ENCODE measurements around the gene C20orf204.

The C20orf204 gene

GRCh38 chr20:64057628-64058498 is 21.9 kb downstream of the C20orf204 start:
- in situ Hi-C loops (cut with HindIII; ENCODE audit: low pct_unique_long_range_greater_than_20kb, low sequenced_read_pairs): no loop called here
- no peak for TF ChIP-seq JUND (IDR thresholded peaks at IDR 0.05; ENCODE audit: low read depth)
- peak; percentile 80 to 96 for DNase-seq (ENCODE audit: low read depth in 1 of 2, low spot score in 1 of 2)

- in situ Hi-C loops (cut with HindIII; ENCODE audit: low pct_unique_long_range_greater_than_20kb, low sequenced_read_pairs): no loop called here
Measured at GRCh38 chr20:64058536-64058935, 22.6 kb downstream of the C20orf204 start.

GRCh38 chr20:64062276-64062595 is 26.3 kb downstream of the C20orf204 start:
- no peak for TF ChIP-seq JUND (IDR thresholded peaks at IDR 0.05; ENCODE audit: low read depth)
- in situ Hi-C loops (cut with HindIII; ENCODE audit: low pct_unique_long_range_greater_than_20kb, low sequenced_read_pairs): no loop called here
- DNase-seq (ENCODE audit: low read depth in 1 of 2, low spot score in 1 of 2): no peak

More at GRCh38 chr20:64058536-64058935, 22.6 kb downstream of the C20orf204 start:
- DNase-seq (ENCODE audit: low read depth in 1 of 2, low spot score in 1 of 2): no peak
- TF ChIP-seq JUND (IDR thresholded peaks at IDR 0.05; ENCODE audit: low read depth): no peak

DNA sequence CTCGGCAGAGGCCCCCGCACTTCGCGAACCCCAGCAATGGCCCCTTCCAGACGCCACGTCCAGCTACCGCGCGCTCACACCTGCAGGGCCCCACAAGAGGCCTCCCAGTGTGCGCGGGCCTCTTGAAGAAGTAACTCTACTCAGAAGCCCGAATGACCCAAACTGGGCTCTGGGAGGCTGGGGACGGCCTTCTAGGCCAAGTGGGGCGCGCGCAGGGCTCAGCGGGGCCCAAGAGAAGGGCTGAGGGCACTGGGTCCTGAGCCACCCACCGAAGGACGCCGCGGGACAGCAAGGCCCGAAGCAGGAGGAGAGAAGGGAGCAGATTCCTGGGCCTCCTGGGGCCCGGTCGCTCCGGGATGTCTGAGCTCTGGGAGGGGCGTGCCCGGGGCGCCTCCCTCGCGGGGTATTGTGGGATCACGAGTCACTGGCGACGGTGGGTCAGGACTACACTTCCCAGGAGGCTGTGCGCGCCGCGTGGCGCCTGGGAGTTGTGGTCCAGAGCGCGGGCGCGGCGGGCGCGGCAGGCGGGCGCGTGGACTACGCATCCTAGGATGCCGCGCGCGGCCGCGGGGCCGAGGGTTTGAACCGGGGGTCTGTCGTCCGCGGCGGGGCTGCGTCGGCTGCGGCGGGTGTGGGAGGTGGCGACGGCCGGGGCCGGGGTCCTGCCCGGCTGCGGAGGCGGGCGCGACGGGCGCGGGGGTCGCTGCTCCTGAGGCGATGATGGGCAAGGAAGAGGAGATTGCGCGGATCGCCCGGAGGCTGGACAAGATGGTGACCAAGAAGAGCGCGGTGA is 26.8 kb downstream of the C20orf204 start, which contains the start of gene TCEA2:
TCEA2 (plus strand) TSS at position 603 of the 793 bp plus-strand sequence; CDS start at position 718, 115 bp downstream.
- in situ Hi-C loops (cut with HindIII; ENCODE audit: low pct_unique_long_range_greater_than_20kb, low sequenced_read_pairs): no loop called here
- no peak for TF ChIP-seq JUND (IDR thresholded peaks at IDR 0.05; ENCODE audit: low read depth)
- peak; percentile 99 for DNase-seq (ENCODE audit: low read depth in 1 of 2, low spot score in 1 of 2)

- in situ Hi-C loops (cut with HindIII; ENCODE audit: low pct_unique_long_range_greater_than_20kb, low sequenced_read_pairs): no loop called here
- no peak for DNase-seq (ENCODE audit: low read depth in 1 of 2, low spot score in 1 of 2)
- no peak for TF ChIP-seq JUND (IDR thresholded peaks at IDR 0.05; ENCODE audit: low read depth)
Measured at GRCh38 chr20:64063389-64064144, 27.6 kb downstream of the C20orf204 start.

DNA sequence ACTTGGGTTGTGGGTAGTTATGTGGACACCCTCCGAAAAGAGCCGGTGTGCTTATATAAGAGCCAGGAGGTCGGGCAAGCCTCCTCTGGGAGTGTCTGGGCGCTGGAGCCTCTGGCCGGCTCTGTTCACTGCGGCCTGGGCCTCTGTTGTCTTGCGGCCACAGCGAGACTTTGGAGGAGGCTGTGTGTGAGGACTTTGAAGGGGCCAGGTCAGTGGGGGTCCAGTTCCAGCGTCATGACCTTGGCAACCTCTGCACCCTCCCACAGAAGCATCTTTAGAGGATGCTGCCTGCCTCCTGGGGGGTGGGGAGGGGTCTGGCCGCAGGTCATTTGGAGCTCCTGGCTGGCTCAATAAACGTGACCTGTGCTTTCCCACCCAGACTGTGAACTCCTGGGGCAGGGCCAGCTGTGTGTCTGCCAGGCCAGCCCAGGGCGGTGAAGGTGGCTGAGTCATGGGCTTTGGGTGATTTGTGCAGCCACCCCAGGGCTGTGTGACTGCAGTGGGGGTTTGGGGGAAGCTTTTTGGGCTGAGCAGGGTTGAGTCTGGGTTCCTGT is 28.2 kb downstream of the C20orf204 start:
- TF ChIP-seq JUND (IDR thresholded peaks at IDR 0.05; ENCODE audit: low read depth): no peak
- DNase-seq (ENCODE audit: low read depth in 1 of 2, low spot score in 1 of 2): no peak
- in situ Hi-C loops (cut with HindIII; ENCODE audit: low pct_unique_long_range_greater_than_20kb, low sequenced_read_pairs): no loop called here

- DNase-seq (ENCODE audit: low read depth in 1 of 2, low spot score in 1 of 2): no peak
- in situ Hi-C loops (cut with HindIII; ENCODE audit: low pct_unique_long_range_greater_than_20kb, low sequenced_read_pairs): no loop called here
- TF ChIP-seq JUND (IDR thresholded peaks at IDR 0.05; ENCODE audit: low read depth): no peak
Measured at GRCh38 chr20:64065062-64065973, 29.3 kb downstream of the C20orf204 start.

GRCh38 chr20:64065974-64066343 is 30.0 kb downstream of the C20orf204 start:
- DNase-seq (ENCODE audit: low read depth in 1 of 2, low spot score in 1 of 2): peak in 1 of 2 experiments; percentile 67
- no peak for TF ChIP-seq JUND (IDR thresholded peaks at IDR 0.05; ENCODE audit: low read depth)
- in situ Hi-C loops (cut with HindIII; ENCODE audit: low pct_unique_long_range_greater_than_20kb, low sequenced_read_pairs): no loop called here

DNA sequence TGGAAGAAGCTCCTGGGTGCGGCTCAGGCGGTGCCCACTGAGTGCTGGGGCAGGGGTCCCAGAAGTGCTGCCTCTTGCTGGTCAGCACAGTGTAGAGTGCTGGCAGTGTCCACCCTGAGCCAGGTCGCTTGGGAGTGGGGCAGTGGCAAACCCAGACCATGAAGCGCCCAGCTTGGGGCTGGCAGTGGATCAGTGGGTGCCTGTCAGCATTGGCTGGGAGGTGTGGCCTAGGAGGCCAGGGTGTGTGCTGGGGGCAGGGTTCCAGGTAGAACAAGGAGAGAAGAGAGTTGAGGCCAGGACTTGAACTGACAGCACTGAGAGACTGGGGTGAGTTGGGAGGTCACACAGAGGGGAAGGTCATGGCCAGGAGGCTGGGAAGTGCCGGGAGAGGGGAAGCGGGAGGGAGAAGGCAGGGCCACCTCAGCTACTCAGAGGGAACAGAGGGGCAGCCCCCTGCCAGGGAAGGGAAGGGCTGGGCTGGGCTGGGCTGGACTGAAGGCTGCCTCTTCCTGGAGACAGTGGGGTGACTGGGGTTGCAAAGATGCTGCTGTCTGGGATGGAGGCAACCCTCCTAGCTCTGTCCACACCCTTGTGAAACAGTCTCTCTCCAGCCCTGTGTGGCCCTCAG is 31.1 kb downstream of the C20orf204 start:
- in situ Hi-C loops (cut with HindIII; ENCODE audit: low pct_unique_long_range_greater_than_20kb, low sequenced_read_pairs): no loop called here
- DNase-seq (ENCODE audit: low read depth in 1 of 2, low spot score in 1 of 2): no peak
- no peak for TF ChIP-seq JUND (IDR thresholded peaks at IDR 0.05; ENCODE audit: low read depth)

GRCh38 chr20:64067733-64068307 is 31.8 kb downstream of the C20orf204 start:
- in situ Hi-C loops (cut with HindIII; ENCODE audit: low pct_unique_long_range_greater_than_20kb, low sequenced_read_pairs): no loop called here
- DNase-seq (ENCODE audit: low read depth in 1 of 2, low spot score in 1 of 2): no peak
- no peak for TF ChIP-seq JUND (IDR thresholded peaks at IDR 0.05; ENCODE audit: low read depth)

Measured in T47D (cell line).